HG03439 (cell line): ENCODE measurements around the gene MSRB3.

ENCODE experiments used
- ATAC-seq: cut with Tn5 transposase; IDR thresholded peaks from one replicate; pipeline ENCODE4 v1.9.1; 2021; ENCODE audit warnings: mild to moderate bottlenecking, moderate library complexity; ENCODE audit not compliant: unreplicated experiment

Gene MSRB3

GRCh38 chr12:65278576-65279368 is at the start of gene MSRB3:
TSS of gene MSRB3 (plus strand) at chr12:65278683. CDS start at chr12:65308580, 29,897 bp downstream.
- no peak for ATAC-seq

DNA sequence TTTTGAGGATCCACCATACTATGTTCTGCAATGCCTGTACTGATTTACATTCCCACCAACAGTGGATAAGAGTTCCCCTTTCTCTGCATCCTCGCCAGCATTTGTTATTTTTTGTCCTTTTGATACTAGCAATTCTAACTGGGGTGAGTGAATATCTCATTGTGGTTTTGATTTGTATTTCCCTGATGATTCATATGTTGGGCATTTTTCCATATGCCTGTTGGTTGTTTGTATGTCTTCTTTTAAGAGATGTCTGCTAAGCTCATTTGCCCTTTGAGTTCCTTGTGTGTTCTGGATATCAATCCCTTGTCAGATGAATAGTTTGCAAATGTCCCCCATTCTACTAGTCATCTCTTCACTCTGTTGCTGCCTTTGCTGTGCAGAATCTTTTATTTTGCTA is 49.0 kb upstream of the MSRB3 start:
- no peak for ATAC-seq

- no peak for ATAC-seq
These were observed 45.9 kb upstream of the MSRB3 start for GRCh38 chr12:65232476-65233077.

DNA sequence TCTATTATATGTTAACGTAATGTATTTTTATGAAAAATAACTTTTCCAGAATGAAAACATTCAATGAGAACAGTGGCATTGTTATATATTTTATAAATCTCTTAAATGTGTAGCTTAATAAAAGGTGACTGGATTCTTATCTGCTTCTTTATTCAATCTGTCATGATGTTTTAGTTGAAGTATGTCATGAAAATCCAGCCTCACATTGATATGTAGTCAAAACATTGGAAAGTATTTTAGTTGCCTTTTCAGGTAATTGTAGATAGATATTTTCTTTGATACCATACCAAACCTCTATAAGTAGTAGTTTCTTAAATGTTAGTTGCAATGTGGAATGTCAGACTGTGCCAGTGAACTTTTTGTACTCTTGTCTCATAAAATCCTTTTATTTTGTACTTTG is 41.3 kb upstream of the MSRB3 start:
- no peak for ATAC-seq

- no peak for ATAC-seq
These were observed 39.9 kb upstream of the MSRB3 start for GRCh38 chr12:65238609-65239008.

DNA sequence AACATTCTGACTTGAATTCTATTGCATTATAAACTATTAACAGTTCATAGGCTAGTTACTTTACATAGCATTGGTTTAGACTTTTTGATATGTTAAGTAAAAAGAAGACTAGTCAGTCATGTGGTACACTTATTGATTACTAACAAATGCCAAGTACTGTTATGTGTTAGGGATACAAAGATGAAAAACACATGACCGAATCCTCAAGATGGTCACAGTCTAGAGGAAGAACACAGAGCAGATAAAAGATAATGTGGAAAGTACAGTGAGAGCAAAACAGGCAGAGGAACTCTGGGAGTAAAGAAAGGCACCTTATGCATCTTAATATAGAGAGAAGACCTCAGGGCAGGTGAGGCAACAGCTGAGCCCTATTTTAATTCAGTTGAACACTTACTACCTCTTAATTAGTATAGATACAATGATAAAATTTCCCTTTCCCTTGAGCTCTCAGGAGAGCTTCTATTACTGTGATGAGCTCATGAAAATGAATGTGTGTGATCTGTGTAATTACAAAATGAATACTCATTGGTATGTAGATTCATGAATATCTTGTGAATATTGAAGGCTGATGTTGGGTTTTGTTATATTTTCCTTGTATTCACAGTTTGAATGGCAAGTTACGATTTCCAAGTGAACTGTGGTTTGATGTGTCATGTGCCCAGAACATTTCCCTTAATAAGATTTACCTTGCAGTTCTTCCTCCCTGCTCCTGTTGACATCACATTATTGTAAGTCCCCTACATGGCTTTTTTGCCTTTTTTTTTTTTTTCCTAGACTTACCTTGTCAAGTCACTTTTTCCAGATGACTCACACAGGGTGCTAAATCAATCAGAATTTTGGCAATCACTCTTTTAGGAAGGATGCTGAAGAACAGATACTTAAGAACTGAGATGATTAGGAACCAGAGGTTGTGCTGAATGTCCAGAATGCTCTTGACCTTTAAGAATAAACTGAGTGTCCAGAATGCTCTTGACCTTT is 29.5 kb upstream of the MSRB3 start:
- ATAC-seq: no peak

- no peak for ATAC-seq
These were observed 26.0 kb upstream of the MSRB3 start for GRCh38 chr12:65252515-65252914.

- no peak for ATAC-seq
These were observed 20.5 kb upstream of the MSRB3 start for GRCh38 chr12:65257986-65258385.

- no peak for ATAC-seq
These were observed 19.0 kb upstream of the MSRB3 start for GRCh38 chr12:65259501-65259900.

DNA sequence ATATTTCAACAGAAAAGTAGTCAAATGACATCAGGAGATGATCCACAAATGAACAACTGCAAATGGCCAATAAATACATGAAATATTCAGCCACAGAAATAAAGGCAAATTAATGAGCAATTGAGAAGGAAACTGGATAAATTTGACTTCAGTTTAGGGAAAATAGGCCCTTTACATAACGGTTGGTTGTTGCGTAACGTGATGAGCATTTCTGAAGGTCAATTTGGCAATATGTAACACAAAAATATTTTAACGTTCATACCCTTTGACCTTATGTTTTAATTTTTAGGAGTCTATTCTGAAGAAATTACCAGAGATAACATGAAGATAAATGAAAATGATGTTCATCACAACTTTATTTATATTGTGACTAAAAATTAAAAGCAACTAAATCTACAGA is 14.7 kb upstream of the MSRB3 start:
- no peak for ATAC-seq

GRCh38 chr12:65266408-65266807 is 12.1 kb upstream of the MSRB3 start:
- no peak for ATAC-seq

GRCh38 chr12:65269603-65270002 is 8.9 kb upstream of the MSRB3 start:
- no peak for ATAC-seq

DNA sequence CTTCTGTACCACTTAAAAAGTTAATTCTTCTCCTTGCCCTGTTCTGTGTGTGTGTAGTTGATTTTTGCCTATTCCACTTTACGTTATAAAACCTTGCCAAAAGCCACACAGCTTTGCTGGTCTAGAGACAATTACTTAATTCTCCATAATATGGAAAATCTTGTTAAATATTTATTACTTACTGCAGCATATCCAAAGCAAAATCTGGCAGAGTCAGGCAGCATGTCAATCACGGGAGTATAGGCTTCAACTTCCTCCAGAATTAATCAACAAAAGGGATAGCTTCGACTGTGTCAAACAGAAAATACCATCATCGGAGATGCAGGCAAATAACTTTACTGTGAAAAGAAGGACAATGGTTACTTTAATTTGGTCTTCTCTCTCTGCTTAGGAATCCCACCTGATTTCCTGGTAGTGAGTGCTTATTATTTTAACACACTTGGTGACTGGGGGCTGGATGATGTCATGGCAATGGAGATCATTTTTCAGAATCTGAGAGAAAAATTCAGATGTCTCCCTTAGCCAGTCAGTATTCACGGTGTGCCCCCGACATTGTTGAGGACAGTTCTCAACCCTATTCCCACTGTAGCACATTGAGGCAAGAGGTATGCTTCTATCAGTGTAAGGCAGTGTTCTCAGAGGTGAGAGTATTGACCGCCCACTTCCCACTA is 3.7 kb upstream of the MSRB3 start:
- ATAC-seq: no peak

- ATAC-seq: no peak
These were observed 2.9 kb upstream of the MSRB3 start for GRCh38 chr12:65275627-65276026.

DNA sequence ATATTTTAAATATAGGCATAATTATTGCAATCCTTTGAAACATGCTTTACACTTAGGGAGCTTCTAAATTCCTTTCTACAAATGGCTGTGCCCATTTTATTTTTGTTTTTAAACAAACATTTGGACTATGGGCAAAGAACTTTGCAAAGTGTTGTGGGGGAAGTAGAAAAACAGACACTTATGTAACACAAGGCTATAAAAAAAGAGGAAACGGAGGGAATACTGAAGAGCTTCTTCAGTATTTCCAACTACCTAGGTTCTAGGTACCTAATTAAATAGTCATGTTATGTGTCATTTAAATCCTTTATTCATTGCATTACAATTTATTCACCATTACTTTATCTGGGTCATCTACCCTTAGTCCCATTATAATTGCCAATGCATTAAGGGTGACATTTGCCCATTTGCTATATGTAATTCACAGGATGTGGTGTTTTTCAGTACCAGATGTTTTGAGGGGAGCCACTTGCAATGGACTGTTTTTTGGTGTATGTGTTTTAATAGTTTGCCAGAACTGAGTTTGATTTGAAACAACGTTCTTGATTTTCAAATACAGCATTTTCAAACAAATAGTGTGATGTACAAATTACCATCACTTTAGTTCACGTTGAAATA is 1.5 kb upstream of the MSRB3 start:
- ATAC-seq: no peak

GRCh38 chr12:65277994-65278575 is 398 bp upstream of the MSRB3 start:
- no peak for ATAC-seq

GRCh38 chr12:65279369-65280112 is 1.1 kb downstream of the MSRB3 start:
- no peak for ATAC-seq

DNA sequence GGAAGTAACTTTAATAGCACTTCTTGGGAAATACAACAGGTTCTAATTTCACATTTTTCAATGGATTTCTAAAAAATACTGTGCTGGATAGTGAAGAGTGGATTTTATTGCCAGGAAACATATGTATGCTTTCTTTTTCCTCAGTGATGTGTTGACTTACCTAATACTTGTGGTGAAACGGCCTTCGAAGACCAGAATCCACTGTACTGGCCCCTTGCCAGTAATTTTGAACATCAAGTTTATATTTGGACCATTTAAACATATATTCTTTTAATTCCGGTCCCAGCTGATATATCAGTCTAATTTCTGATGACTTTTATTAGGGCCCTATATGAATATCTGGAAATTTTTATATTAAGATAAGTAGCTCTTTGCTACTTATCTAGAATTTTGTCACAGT is 1.8 kb downstream of the MSRB3 start:
- no peak for ATAC-seq

DNA sequence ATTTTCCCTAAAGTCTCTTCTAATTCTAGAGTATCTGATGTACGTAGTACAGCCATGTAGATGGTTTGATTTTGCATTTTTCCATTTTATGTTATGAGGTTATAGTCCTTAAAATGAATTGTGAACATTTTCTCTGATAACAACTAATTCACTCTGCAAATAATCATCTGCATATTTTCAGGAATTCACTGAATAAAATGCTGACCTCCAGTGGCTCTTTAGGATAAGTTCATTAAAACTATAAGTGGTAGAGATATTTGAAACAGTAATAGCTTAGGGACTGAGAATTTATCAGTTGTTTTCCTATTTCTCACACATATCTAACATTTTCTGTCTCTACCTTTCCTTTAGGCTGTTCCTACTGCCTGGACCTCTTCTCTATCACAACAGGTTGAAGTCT is 4.4 kb downstream of the MSRB3 start:
- ATAC-seq: no peak
